GM12892 (cell line): ENCODE data around the gene SHC3.

Source experiments
- POLR2A ChIP-seq: IDR thresholded peaks from 2 replicates; pipeline ENCODE4 v1.6.1; 2011; ENCODE audit warnings: low read depth, low read length, control low read depth
- POLR2AphosphoS5 ChIP-seq: IDR thresholded peaks from 2 replicates; pipeline ENCODE4 v1.6.1; 2011; ENCODE audit warnings: low read depth, low read length, control low read depth

DNA sequence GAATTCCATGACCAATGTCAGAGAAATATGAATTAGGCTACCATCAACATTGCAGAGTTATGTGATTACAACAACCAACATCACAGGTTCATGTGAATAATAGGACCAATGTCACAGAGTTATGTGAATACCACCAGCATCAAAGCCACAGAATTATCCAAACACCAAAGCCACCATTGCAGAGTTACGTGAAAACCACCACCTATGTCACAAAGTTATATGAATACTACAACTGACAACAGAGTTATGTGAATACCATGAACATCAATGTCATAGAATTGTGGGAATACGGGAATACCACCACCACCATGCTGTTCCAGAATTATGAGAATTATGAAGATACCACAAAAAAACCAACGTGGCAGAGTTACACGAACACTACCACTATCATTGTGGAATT is 64.8 kb downstream of the SHC3 start:
- no peak for TF ChIP-seq POLR2AphosphoS5
- no peak for TF ChIP-seq POLR2A
